Panc1 (cell line): ENCODE data around the gene LIN28A. TPM values are rescaled to one million over a fixed set of nuclear protein-coding genes. Genes with fewer than 3 reads are reported as not detected.

Experiments
- ATAC-seq: fragments of 200-7000 bp; cut with Tn5 transposase; 2 replicates; pipeline ENCODE4 v1.9.1; 2020; ENCODE audit warnings: mild to moderate bottlenecking, moderate library complexity
- Bru-seq: library from RNA; stranded (reverse); fragments of 400-500 nt; gene quantifications from one replicate; lab custom pipeline; 2021; lab: Mats Ljungman, UMichigan
- BruChase-seq, 2 experiments: library from RNA; stranded (reverse); fragments of 400-500 nt; gene quantifications; one replicate each; lab custom pipeline; 2021; lab: Mats Ljungman, UMichigan
- BruUV-seq: library from RNA; stranded (reverse); fragments of 400-500 nt; replicated peaks from 2 replicates; lab custom pipeline; 2021; lab: Mats Ljungman, UMichigan
- CTCF ChIA-PET: fragments of 300-600 bp; sonication (Branson Sonifier 250); formaldehyde crosslinking; loops from one replicate; lab custom pipeline; 2022; ENCODE audit warnings: antibody characterized with exemption; lab: Charles Lee
- POLR2A ChIA-PET: fragments of 300-600 bp; sonication (Branson Sonifier 250); formaldehyde crosslinking; loops from one replicate; lab custom pipeline; 2022; ENCODE audit warnings: antibody characterized with exemption; lab: Charles Lee
- DNase-seq: peaks from one replicate; pipeline ENCODE4 v3.0.0-alpha.2; 2010; ENCODE audit warnings: low read depth, low spot score
- H3K27ac ChIP-seq: 2 replicates; pipeline ENCODE4 v1.5.1; 2011; ENCODE audit warnings: mild to moderate bottlenecking, low read length, inconsistent platforms
- H3K27me3 ChIP-seq: fragments of 200-500 bp; sonication (Bioruptor generic); 2 replicates; pipeline ENCODE4 v1.6.0; 2014; ENCODE audit warnings: low read length, inconsistent platforms; ENCODE audit not compliant: control insufficient read depth, insufficient read depth
- H3K36me3 ChIP-seq: fragments of 200-500 bp; sonication (Bioruptor generic); 2 replicates; pipeline ENCODE4 v1.5.1; 2014; ENCODE audit warnings: inconsistent platforms, mild to moderate bottlenecking, low read length, moderate library complexity; ENCODE audit not compliant: control insufficient read depth, insufficient read depth
- H3K4me1 ChIP-seq: 2 replicates; pipeline ENCODE4 v1.5.1; 2011; ENCODE audit warnings: inconsistent platforms, mild to moderate bottlenecking, low read length, moderate library complexity; ENCODE audit not compliant: control insufficient read depth, insufficient read depth
- H3K4me3 ChIP-seq, 2 experiments: 2 replicates each; pipeline ENCODE4 v1.5.1; 2011 to 2012; ENCODE audit warnings: low read depth in 2 of 2, low read length in 2 of 2, mild to moderate bottlenecking in 2 of 2, inconsistent platforms in 1 of 2, moderate library complexity in 1 of 2
- H3K9me3 ChIP-seq: fragments of 200-500 bp; sonication (Bioruptor generic); 2 replicates; pipeline ENCODE4 v1.5.1; 2014; ENCODE audit warnings: low read depth, mild to moderate bottlenecking, inconsistent platforms, low read length, moderate library complexity; ENCODE audit not compliant: control insufficient read depth, insufficient read depth
- CTCF ChIP-seq: fragments of 450-650 bp; IDR thresholded peaks from 2 replicates; pipeline ENCODE4 v1.5.1; 2017; ENCODE audit warnings: mild to moderate bottlenecking
- POLR2AphosphoS5 ChIP-seq: IDR thresholded peaks from 2 replicates; pipeline ENCODE4 v1.6.1; 2012; ENCODE audit warnings: mild to moderate bottlenecking, low read depth, low read length, moderate library complexity
- REST ChIP-seq, 2 experiments: IDR thresholded peaks; 2 replicates each; pipeline ENCODE4 v1.6.1; 2011 to 2012; ENCODE audit warnings: low read depth in 2 of 2, control low read depth in 1 of 2, low read length in 1 of 2, mild to moderate bottlenecking in 1 of 2, moderate library complexity in 1 of 2; ENCODE audit not compliant: insufficient read depth in 1 of 2
- SIN3A ChIP-seq: IDR thresholded peaks from 2 replicates; pipeline ENCODE4 v1.6.1; 2012; ENCODE audit warnings: low read depth, mild to moderate bottlenecking, low read length, moderate library complexity, borderline replicate concordance; ENCODE audit not compliant: insufficient read depth
- TCF7L2 ChIP-seq: IDR thresholded peaks from 2 replicates; pipeline ENCODE4 v1.6.1; 2011; ENCODE audit warnings: mild to moderate bottlenecking, low read depth, low read length, inconsistent platforms
- in situ Hi-C: cut with HindIII; loops from 2 replicates; pipeline ENCODE4 v1.10.0; 2016; ENCODE audit warnings: low sequenced_read_pairs, low pct_unique_long_range_greater_than_20kb
- intact Hi-C: fragments of 100-400 bp; cut with micrococcal nuclease; formaldehyde crosslinking; loops from one replicate; pipeline ENCODE4 v1.10.0; 2022; ENCODE audit not compliant: unreplicated experiment
- long read RNA-seq: library from polyadenylated mRNA; unstranded; transcript quantifications from one replicate; pipeline ENCODE4 v2.0.0, GENCODE V29; 2021; ENCODE audit not compliant: unreplicated experiment
- polyA plus RNA-seq: library from polyadenylated mRNA; unstranded; fragments of >200 nt; gene quantifications from one replicate; pipeline ENCODE4 v1.2.1, GENCODE V29; 2012; ENCODE audit warnings: missing spikeins; ENCODE audit not compliant: insufficient read length
- total RNA-seq: library from RNA; stranded (reverse); gene quantifications from one replicate; pipeline ENCODE4 v1.2.1, GENCODE V29; 2021; ENCODE audit not compliant: unreplicated experiment

The LIN28A gene
- 0.64 TPM for total RNA-seq
- polyA plus RNA-seq, result 0.07 TPM
- Bru-seq, nascent RNA, result percentile 17 among the genes with signal in this experiment
- percentile 17 among the genes with signal in this experiment for BruChase-seq, experiment 1, labeled RNA remaining after a 2-hour chase
- percentile 14 among the genes with signal in this experiment for BruChase-seq, experiment 2, labeled RNA remaining after a 6-hour chase
- long read RNA-seq, result 0 reads

- in situ Hi-C loops (no loop called here), intact Hi-C loops (no loop called here)
- Histone ChIP-seq H3K4me3 (no peak within 1 kb of the TSS), H3K27me3 (0 out of 2 replicates have a peak, but pooled peaks cover 2% of the 10 kb centered on the region), H3K4me1 (peaks cover 8% of the 10 kb centered on the region), H3K36me3 (no peaks in the 10 kb centered on the region), H3K27ac (no peak within 1 kb of the TSS), H3K9me3 (no peaks in the 10 kb centered on the region)
- POLR2A ChIA-PET, result no interaction called here
- no peak for ATAC-seq
- CTCF ChIA-PET, result no interaction called here
- DNase-seq, result no peak
- no peak for TF ChIP-seq POLR2AphosphoS5
- TF ChIP-seq SIN3A, result no peak
- no peak for TF ChIP-seq REST (IDR thresholded peaks at IDR 0.05; ENCODE audit: insufficient read depth in 1 of 2, low read depth in 2 of 2, low read length in 1 of 2)
- no peak for TF ChIP-seq TCF7L2
- no peak for TF ChIP-seq CTCF
- BruUV-seq, result no TSS peak
These were observed at the start of gene LIN28A for GRCh38 chr1:26410706-26411623. TSS of gene LIN28A (plus strand) at chr1:26410817. CDS start at chr1:26410892, 75 bp downstream.

GRCh38 chr1:26361605-26362122, 49.0 kb upstream of the LIN28A start:
- no peaks in the 10 kb centered on the region for H3K36me3 ChIP-seq
- DNase-seq (no peak), ATAC-seq (peak; percentile 35)
- TF ChIP-seq SIN3A (no peak), POLR2AphosphoS5 (no peak), TCF7L2 (no peak), REST (IDR thresholded peaks at IDR 0.05; ENCODE audit: insufficient read depth in 1 of 2, low read depth in 2 of 2, low read length in 1 of 2) (no peak), CTCF (no peak)
- in situ Hi-C loops (no loop called here), intact Hi-C loops (no loop called here)
- no peaks in the 10 kb centered on the region for H3K9me3 ChIP-seq
- H3K4me1 ChIP-seq, result peaks cover 4% of the 10 kb centered on the region; the same call in 1 of the 2 replicates
- ChIA-PET CTCF (interaction anchor here (0.6 to 1.7 kb wide), 3 partner anchors 12 to 169 kb away, joined by 3 to 4 read pairs (median 3); no protein-coding TSS in a partner anchor), POLR2A (no interaction called here)
- no peak overlapping the region for H3K4me3 ChIP-seq
- no peaks in the 10 kb centered on the region for H3K27me3 ChIP-seq
- no peak overlapping the region for H3K27ac ChIP-seq
- no TSS peak for BruUV-seq
